C4-2B (cell line): ENCODE measurements around the gene FAM210B.
"Not testable (repeated sequence)": the region's sequence is repeated elsewhere in the genome, so short reads cannot be mapped to it uniquely, and the experiment has no call there.

Experiments used
- H3K27ac ChIP-seq: fragments of 450-650 bp; 2 replicates; pipeline ENCODE4 v1.5.1; 2017
- CTCF ChIP-seq: fragments of 450-650 bp; conservative IDR thresholded peaks from 2 replicates; pipeline ENCODE4 v1.5.1; 2017; ENCODE audit warnings: mild to moderate bottlenecking
- ZFX ChIP-seq: fragments of 450-650 bp; IDR thresholded peaks from 2 replicates; pipeline ENCODE4 v1.6.1; 2017

FAM210B gene

GRCh38 chr20:56406910-56407309 lies 48.1 kb downstream of the FAM210B start:
- TF ChIP-seq ZFX (no peak), CTCF (no peak)
- H3K27ac ChIP-seq, result no peak overlapping the region

- no peak overlapping the region for H3K27ac ChIP-seq
- TF ChIP-seq ZFX, result no peak
- TF ChIP-seq CTCF, result no peak
Observed at GRCh38 chr20:56409521-56409920, 50.7 kb downstream of the FAM210B start.

GRCh38 chr20:56409956-56410355 lies 51.2 kb downstream of the FAM210B start:
- TF ChIP-seq ZFX, result no peak
- no peak overlapping the region for H3K27ac ChIP-seq

- H3K27ac ChIP-seq, result not testable (repeated sequence)
Observed at GRCh38 chr20:56411287-56411686, 52.5 kb downstream of the FAM210B start.

GRCh38 chr20:56411759-56412472 lies 53.1 kb downstream of the FAM210B start, which contains the start of gene CASS4:
TSS of gene CASS4 (plus strand) at chr20:56412260. CDS start at chr20:56412459, 199 bp downstream.
- no peak for TF ChIP-seq ZFX
- no peak for TF ChIP-seq CTCF
- H3K27ac ChIP-seq, result no peak within 1 kb of the TSS

GRCh38 chr20:56412473-56412790 lies 53.7 kb downstream of the FAM210B start:
- TF ChIP-seq ZFX, result no peak
- H3K27ac ChIP-seq, result no peak overlapping the region

- TF ChIP-seq ZFX (no peak), CTCF (no peak)
- H3K27ac ChIP-seq, result no peak overlapping the region
Observed at GRCh38 chr20:56412949-56413348, 54.2 kb downstream of the FAM210B start.

- TF ChIP-seq CTCF, result no peak
- H3K27ac ChIP-seq, result no peak overlapping the region
Observed at GRCh38 chr20:56414842-56415765, 56.3 kb downstream of the FAM210B start.

GRCh38 chr20:56417402-56417801 lies 58.6 kb downstream of the FAM210B start:
- TF ChIP-seq ZFX, result no peak
- TF ChIP-seq CTCF, result no peak
- no peak overlapping the region for H3K27ac ChIP-seq
